ENCODE data around the gene PRM3. TPM values are rescaled to one million over a fixed set of nuclear protein-coding genes. Genes with fewer than 3 reads are reported as not detected.

PRM3 gene
- total RNA-seq, 1 donor from 2014 or later = not detected

- no peaks in the 10 kb centered on the region for H3K36me3 Mint-ChIP-seq (ENCODE audit: unreplicated experiment)
- no peak for TF ChIP-seq CTCF (IDR thresholded peaks at IDR 0.05; ENCODE audit: partially characterized antibody, unreplicated experiment)
- H3K4me1 Mint-ChIP-seq (ENCODE audit: low read depth, unreplicated experiment) = no peaks in the 10 kb centered on the region
- DNase-seq = no peak
- no peak overlapping the region for H3K4me3 Mint-ChIP-seq (ENCODE audit: unreplicated experiment)
- H3K9me3 Mint-ChIP-seq (ENCODE audit: unreplicated experiment) = peaks cover 3% of the 10 kb centered on the region
- H3K27ac Mint-ChIP-seq (ENCODE audit: unreplicated experiment) = no peak overlapping the region
- peaks cover 5% of the 10 kb centered on the region for H3K27me3 Mint-ChIP-seq (ENCODE audit: unreplicated experiment)
Observed at GRCh38 chr16:11240636-11241473, 32.6 kb downstream of the PRM3 start.

DNA sequence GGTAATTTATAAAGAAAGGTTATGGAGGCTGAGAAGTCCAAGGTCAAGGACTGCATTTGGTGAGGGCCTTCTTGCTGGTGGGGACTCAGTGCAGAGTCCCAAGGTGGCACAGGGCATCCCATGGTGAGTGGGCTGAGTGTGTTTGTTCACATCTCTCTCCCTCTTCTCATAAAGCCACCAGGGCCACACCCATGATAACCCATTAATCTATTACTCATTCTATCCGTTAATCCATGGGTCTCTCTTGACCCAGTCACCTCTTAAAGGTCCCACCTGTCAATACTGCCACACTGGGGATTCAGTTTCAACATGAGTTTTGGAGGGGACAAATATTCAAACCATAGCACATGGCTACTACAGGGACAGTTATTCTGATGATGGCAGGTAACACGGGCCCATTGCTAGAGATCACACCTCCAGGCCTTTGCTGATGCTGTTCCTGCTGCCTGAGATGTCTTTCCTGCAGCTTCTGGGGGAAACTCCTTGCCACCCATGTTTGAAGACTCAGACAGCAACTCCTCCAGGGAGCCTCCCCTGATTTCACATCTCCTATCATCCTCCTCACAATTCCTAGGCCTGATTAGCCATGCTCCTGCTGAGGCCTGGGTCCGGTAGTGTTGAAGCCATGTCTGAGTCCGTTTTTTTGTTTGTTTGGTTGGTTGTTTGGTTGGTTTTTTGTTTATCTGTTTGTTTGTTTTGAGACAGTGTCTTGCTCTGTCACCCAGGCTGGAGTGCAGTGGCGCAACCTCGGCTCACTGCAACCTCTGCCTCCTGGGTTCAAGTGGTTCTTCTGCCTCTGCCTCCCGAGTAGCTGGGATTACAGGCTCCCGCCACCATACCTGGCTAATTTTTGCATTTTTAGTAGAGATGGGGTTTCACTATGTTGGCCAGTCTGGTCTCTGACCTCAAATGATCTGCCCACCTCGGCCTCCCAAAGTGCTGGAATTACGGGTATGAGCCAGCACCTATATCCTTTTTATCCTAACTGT lies 33.5 kb downstream of the PRM3 start:
- Mint-ChIP-seq H3K27me3 (ENCODE audit: unreplicated experiment) (peaks cover 5% of the 10 kb centered on the region), H3K9me3 (ENCODE audit: unreplicated experiment) (peaks cover 1% of the 10 kb centered on the region), H3K4me1 (ENCODE audit: low read depth, unreplicated experiment) (no peaks in the 10 kb centered on the region), H3K27ac (ENCODE audit: unreplicated experiment) (no peak overlapping the region), H3K36me3 (ENCODE audit: unreplicated experiment) (no peaks in the 10 kb centered on the region), H3K4me3 (ENCODE audit: unreplicated experiment) (no peak overlapping the region)
- no peak for TF ChIP-seq CTCF (IDR thresholded peaks at IDR 0.05; ENCODE audit: partially characterized antibody, unreplicated experiment)
- no peak for DNase-seq

GRCh38 chr16:11238272-11239202 lies 34.9 kb downstream of the PRM3 start:
- H3K36me3 Mint-ChIP-seq (ENCODE audit: unreplicated experiment) = no peaks in the 10 kb centered on the region
- peaks cover 1% of the 10 kb centered on the region for H3K9me3 Mint-ChIP-seq (ENCODE audit: unreplicated experiment)
- no peaks in the 10 kb centered on the region for H3K4me1 Mint-ChIP-seq (ENCODE audit: low read depth, unreplicated experiment)
- peaks cover 5% of the 10 kb centered on the region for H3K27me3 Mint-ChIP-seq (ENCODE audit: unreplicated experiment)
- TF ChIP-seq CTCF (IDR thresholded peaks at IDR 0.05; ENCODE audit: partially characterized antibody, unreplicated experiment) = no peak
- no peak for DNase-seq
- H3K27ac Mint-ChIP-seq (ENCODE audit: unreplicated experiment) = no peak overlapping the region
- no peak overlapping the region for H3K4me3 Mint-ChIP-seq (ENCODE audit: unreplicated experiment)

DNA sequence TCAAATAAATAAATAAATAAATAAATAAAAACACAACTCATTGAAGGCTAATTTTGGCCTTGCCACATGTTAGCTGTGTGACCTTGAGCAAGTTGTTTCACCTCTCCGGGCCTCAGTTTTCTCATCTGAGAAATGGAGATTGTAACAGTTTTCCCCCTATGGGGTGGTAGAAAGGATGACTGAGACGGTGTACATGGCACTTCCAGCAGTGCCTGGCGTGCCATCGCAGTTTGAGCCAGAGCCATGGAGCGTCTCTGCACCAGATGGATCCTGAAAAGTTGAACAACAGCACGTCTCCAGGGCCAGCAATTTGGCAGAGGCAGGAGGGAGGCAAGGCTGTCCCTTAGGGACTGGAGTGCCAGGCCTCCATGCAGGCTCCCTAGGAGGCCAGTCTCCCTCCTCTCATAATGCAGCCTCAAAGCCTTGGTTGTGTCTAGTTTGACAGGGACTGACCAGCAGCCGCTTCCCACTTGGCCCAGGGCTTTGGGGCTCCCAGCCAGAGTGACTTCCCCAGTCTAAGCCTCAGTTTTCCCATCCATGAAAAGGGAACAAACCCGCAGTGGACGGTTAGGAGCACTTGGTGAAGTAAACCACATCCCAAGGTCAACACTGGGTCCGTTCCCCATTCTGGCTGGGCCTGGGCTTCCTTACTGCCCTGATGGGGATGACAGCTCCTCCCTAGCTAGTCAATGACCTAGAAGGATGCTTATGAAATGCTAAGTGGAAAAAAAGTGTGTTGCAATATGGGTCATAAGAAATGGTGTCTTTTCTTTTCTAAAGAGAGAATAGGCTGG lies 36.8 kb downstream of the PRM3 start:
- no peak overlapping the region for H3K4me3 Mint-ChIP-seq (ENCODE audit: unreplicated experiment)
- H3K36me3 Mint-ChIP-seq (ENCODE audit: unreplicated experiment) = no peaks in the 10 kb centered on the region
- no peak overlapping the region for H3K27ac Mint-ChIP-seq (ENCODE audit: unreplicated experiment)
- no peak for DNase-seq
- peaks cover 5% of the 10 kb centered on the region for H3K27me3 Mint-ChIP-seq (ENCODE audit: unreplicated experiment)
- TF ChIP-seq CTCF (IDR thresholded peaks at IDR 0.05; ENCODE audit: partially characterized antibody, unreplicated experiment) = no peak
- peaks cover 1% of the 10 kb centered on the region for H3K9me3 Mint-ChIP-seq (ENCODE audit: unreplicated experiment)
- H3K4me1 Mint-ChIP-seq (ENCODE audit: low read depth, unreplicated experiment) = no peaks in the 10 kb centered on the region
